Astrocyte (in vitro differentiated cells and primary cell): ENCODE results near the gene UMODL1.

Source experiments
- CTCF ChIP-seq: IDR thresholded peaks from 2 replicates; pipeline ENCODE4 v1.5.1; 2011; ENCODE audit warnings: low read depth, mild to moderate bottlenecking, inconsistent platforms, low read length, moderate library complexity; ENCODE audit not compliant: insufficient read depth
- EZH2 ChIP-seq: IDR thresholded peaks from 2 replicates; pipeline ENCODE4 v1.6.1; 2012; ENCODE audit warnings: mild to moderate bottlenecking, low read length, inconsistent platforms; ENCODE audit not compliant: insufficient read depth

GRCh38 chr21:42059721-42060120, 11.4 kb upstream of the UMODL1 start:
- TF ChIP-seq CTCF, result no peak
- no peak for TF ChIP-seq EZH2
